ENCODE data around the gene MBNL2.

The MBNL2 gene

GRCh38 chr13:97284558-97284957 lies 62.4 kb downstream of the MBNL2 start:
- Histone ChIP-seq H3K4me3 (ENCODE audit: low read length) (no peak overlapping the region), H4K20me1 (ENCODE audit: control insufficient read depth, insufficient read depth, low read depth, low read length) (no peaks in the 10 kb centered on the region; the same call in 1 of the 2 replicates), H3K4me2 (ENCODE audit: low read length) (no peak overlapping the region), H3K4me1 (ENCODE audit: control insufficient read depth, low read length) (peaks cover 13% of the 10 kb centered on the region), H3K9me3 (ENCODE audit: control insufficient read depth, insufficient read depth, low read length) (no peaks in the 10 kb centered on the region), H3K36me3 (ENCODE audit: control insufficient read depth, low read length) (no peaks in the 10 kb centered on the region), H3K9me2 (replicated peaks; ENCODE audit: control insufficient read depth, low read length) (no peaks in the 10 kb centered on the region), H3K27ac (ENCODE audit: low read depth, low read length) (no peak overlapping the region), H3F3A (ENCODE audit: control insufficient read depth, insufficient read depth) (no peaks in the 10 kb centered on the region), H3K79me2 (ENCODE audit: control insufficient read depth, low read length) (peaks cover 35% of the 10 kb centered on the region), H3K27me3 (ENCODE audit: control insufficient read depth, low read length) (no peaks in the 10 kb centered on the region)
- TF ChIP-seq CTCF (IDR thresholded peaks at IDR 0.05; ENCODE audit: low read depth, low read length, poor library complexity, severe bottlenecking) (no peak), EZH2phosphoT487 (IDR thresholded peaks at IDR 0.05; ENCODE audit: borderline replicate concordance, low read length) (no peak)

GRCh38 chr13:97285221-97285955 lies 63.3 kb downstream of the MBNL2 start:
- no peak overlapping the region for H3K4me3 ChIP-seq (ENCODE audit: low read length)
- H3K27me3 ChIP-seq (ENCODE audit: control insufficient read depth, low read length): no peaks in the 10 kb centered on the region
- no peak overlapping the region for H3K4me2 ChIP-seq (ENCODE audit: low read length)
- H3K79me2 ChIP-seq (ENCODE audit: control insufficient read depth, low read length): peaks cover 28% of the 10 kb centered on the region
- H3K9me2 ChIP-seq (replicated peaks; ENCODE audit: control insufficient read depth, low read length): no peaks in the 10 kb centered on the region
- peaks cover 6% of the 10 kb centered on the region for H3K4me1 ChIP-seq (ENCODE audit: control insufficient read depth, low read length)
- no peak for TF ChIP-seq CTCF (IDR thresholded peaks at IDR 0.05; ENCODE audit: low read depth, low read length, poor library complexity, severe bottlenecking)
- no peaks in the 10 kb centered on the region; the same call in 1 of the 2 replicates for H4K20me1 ChIP-seq (ENCODE audit: control insufficient read depth, insufficient read depth, low read depth, low read length)
- no peaks in the 10 kb centered on the region for H3K36me3 ChIP-seq (ENCODE audit: control insufficient read depth, low read length)
- no peaks in the 10 kb centered on the region for H3K9me3 ChIP-seq (ENCODE audit: control insufficient read depth, insufficient read depth, low read length)
- H3F3A ChIP-seq (ENCODE audit: control insufficient read depth, insufficient read depth): no peaks in the 10 kb centered on the region
- H3K27ac ChIP-seq (ENCODE audit: low read depth, low read length): no peak overlapping the region

- H3K79me2 ChIP-seq (ENCODE audit: control insufficient read depth, low read length): peaks cover 18% of the 10 kb centered on the region
- H3K4me1 ChIP-seq (ENCODE audit: control insufficient read depth, low read length): no peaks in the 10 kb centered on the region
- H3K4me2 ChIP-seq (ENCODE audit: low read length): no peak overlapping the region
These were observed 64.3 kb downstream of the MBNL2 start for GRCh38 chr13:97286317-97287046.

More at GRCh38 chr13:97286317-97287046, 64.3 kb downstream of the MBNL2 start:
- no peak overlapping the region for H3K4me3 ChIP-seq (ENCODE audit: low read length)
- no peak overlapping the region for H3K27ac ChIP-seq (ENCODE audit: low read depth, low read length)
- no peaks in the 10 kb centered on the region; the same call in 1 of the 2 replicates for H4K20me1 ChIP-seq (ENCODE audit: control insufficient read depth, insufficient read depth, low read depth, low read length)
- no peaks in the 10 kb centered on the region for H3K9me3 ChIP-seq (ENCODE audit: control insufficient read depth, insufficient read depth, low read length)
- TF ChIP-seq CTCF (IDR thresholded peaks at IDR 0.05; ENCODE audit: low read depth, low read length, poor library complexity, severe bottlenecking) (no peak), EZH2phosphoT487 (IDR thresholded peaks at IDR 0.05; ENCODE audit: borderline replicate concordance, low read length) (no peak)
- no peaks in the 10 kb centered on the region for H3K36me3 ChIP-seq (ENCODE audit: control insufficient read depth, low read length)
- no peaks in the 10 kb centered on the region for H3K27me3 ChIP-seq (ENCODE audit: control insufficient read depth, low read length)
- no peaks in the 10 kb centered on the region for H3F3A ChIP-seq (ENCODE audit: control insufficient read depth, insufficient read depth)
- H3K9me2 ChIP-seq (replicated peaks; ENCODE audit: control insufficient read depth, low read length): no peaks in the 10 kb centered on the region

Data from DOHH2 (cell line).